Osteoblast (primary cell): ENCODE results near the gene TLE7. TPM values are rescaled to one million over a fixed set of nuclear protein-coding genes. Genes with fewer than 3 reads are reported as not detected.

Experiments used
- DNase-seq: peaks from one replicate; pipeline ENCODE4 v3.0.0; 2011; ENCODE audit warnings: low spot score, mixed read lengths; ENCODE audit not compliant: insufficient read length; ENCODE audit errors: missing footprints
- H2AFZ ChIP-seq: 2 replicates; pipeline ENCODE4 v1.6.0; 2011; ENCODE audit warnings: mild to moderate bottlenecking, low read length
- H3K27ac ChIP-seq: 2 replicates; pipeline ENCODE4 v1.5.1; 2011; ENCODE audit warnings: mild to moderate bottlenecking, low read depth, low read length, moderate library complexity
- H3K27me3 ChIP-seq: 2 replicates; pipeline ENCODE4 v1.6.0; 2012; ENCODE audit warnings: mild to moderate bottlenecking, control low read depth, inconsistent platforms, low read length, moderate library complexity; ENCODE audit not compliant: insufficient read depth
- H3K36me3 ChIP-seq: 2 replicates; pipeline ENCODE4 v1.5.1; 2011; ENCODE audit warnings: mild to moderate bottlenecking, low read length, control low read depth, moderate library complexity; ENCODE audit not compliant: insufficient read depth
- H3K4me1 ChIP-seq: 2 replicates; pipeline ENCODE4 v1.5.1; 2011; ENCODE audit warnings: mild to moderate bottlenecking, low read length, control low read depth, moderate library complexity; ENCODE audit not compliant: insufficient read depth
- H3K4me2 ChIP-seq: 2 replicates; pipeline ENCODE4 v1.6.0; 2011; ENCODE audit warnings: mild to moderate bottlenecking, low read length; ENCODE audit not compliant: insufficient read depth
- H3K4me3 ChIP-seq: fragments of 200-600 bp; sonication (generic); 3 replicates; pipeline ENCODE4 v1.5.1; 2012; ENCODE audit warnings: mild to moderate bottlenecking, low read length, inconsistent platforms; ENCODE audit not compliant: insufficient read depth
- H3K79me2 ChIP-seq: 2 replicates; pipeline ENCODE4 v1.6.0; 2012; ENCODE audit warnings: mild to moderate bottlenecking, low read length, control low read depth, inconsistent platforms; ENCODE audit not compliant: insufficient read depth
- H3K9me3 ChIP-seq: 2 replicates; pipeline ENCODE4 v1.5.1; 2011; ENCODE audit warnings: low read depth, low read length, control low read depth
- H4K20me1 ChIP-seq: 2 replicates; pipeline ENCODE4 v1.6.0; 2012; ENCODE audit warnings: mild to moderate bottlenecking, low read length, control low read depth; ENCODE audit not compliant: insufficient read depth
- CTCF ChIP-seq: IDR thresholded peaks from 2 replicates; pipeline ENCODE4 v1.5.1; 2011; ENCODE audit warnings: mild to moderate bottlenecking, low read depth, low read length, moderate library complexity; ENCODE audit errors: extremely low read depth
- total RNA-seq: library from RNA; depleted of rRNA; stranded (reverse); fragments of >200 nt; gene quantifications from 2 replicates; pipeline ENCODE4 v1.2.3, GENCODE V29; 2012

TLE7 gene
- total RNA-seq, 1 donor = not detected

- Histone ChIP-seq H3K4me1 (no peaks in the 10 kb centered on the region), H3K4me3 (peak overlapping the region; percentile 62), H3K79me2 (no peaks in the 10 kb centered on the region), H3K9me3 (no peaks in the 10 kb centered on the region), H2AFZ (no peak overlapping the region), H3K36me3 (no peaks in the 10 kb centered on the region), H3K27ac (no peak overlapping the region), H4K20me1 (no peaks in the 10 kb centered on the region), H3K4me2 (peak overlapping the region; percentile 52), H3K27me3 (peaks cover 25% of the 10 kb centered on the region)
- DNase-seq = peak; percentile 97
- TF ChIP-seq CTCF = no peak
Observed at GRCh38 chr16:71426069-71426879, 15.6 kb downstream of the TLE7 start.

- Histone ChIP-seq H3K27me3 (peaks cover 25% of the 10 kb centered on the region), H3K4me1 (no peaks in the 10 kb centered on the region), H3K4me3 (peak overlapping the region; percentile 62), H3K36me3 (no peaks in the 10 kb centered on the region), H3K9me3 (no peaks in the 10 kb centered on the region), H3K27ac (no peak overlapping the region), H4K20me1 (no peaks in the 10 kb centered on the region), H3K4me2 (peak overlapping the region; percentile 52), H3K79me2 (no peaks in the 10 kb centered on the region), H2AFZ (no peak overlapping the region)
- TF ChIP-seq CTCF = no peak
- DNase-seq = peak; percentile 51
Observed at GRCh38 chr16:71425746-71426068, 16.1 kb downstream of the TLE7 start.

- H3K4me1 ChIP-seq = no peaks in the 10 kb centered on the region
- TF ChIP-seq CTCF = no peak
- no peak overlapping the region for H2AFZ ChIP-seq
Observed at GRCh38 chr16:71424626-71425025, 17.2 kb downstream of the TLE7 start.

GRCh38 chr16:71423865-71424264 lies 18.0 kb downstream of the TLE7 start:
- Histone ChIP-seq H4K20me1 (no peaks in the 10 kb centered on the region), H3K27me3 (peaks cover 22% of the 10 kb centered on the region), H3K4me1 (no peaks in the 10 kb centered on the region), H3K4me2 (no peak overlapping the region), H3K4me3 (no peak overlapping the region), H3K79me2 (no peaks in the 10 kb centered on the region), H3K36me3 (no peaks in the 10 kb centered on the region), H3K9me3 (no peaks in the 10 kb centered on the region), H3K27ac (no peak overlapping the region), H2AFZ (no peak overlapping the region)
- no peak for TF ChIP-seq CTCF
- peak; percentile 48 for DNase-seq

More at GRCh38 chr16:71424626-71425025, 17.2 kb downstream of the TLE7 start:
- no peaks in the 10 kb centered on the region for H4K20me1 ChIP-seq
- H3K9me3 ChIP-seq = no peaks in the 10 kb centered on the region
- no peaks in the 10 kb centered on the region for H3K36me3 ChIP-seq
- DNase-seq = peak; percentile 60
- peaks cover 22% of the 10 kb centered on the region for H3K27me3 ChIP-seq
- H3K4me2 ChIP-seq = no peak overlapping the region
- no peaks in the 10 kb centered on the region for H3K79me2 ChIP-seq
- H3K27ac ChIP-seq = no peak overlapping the region
- no peak overlapping the region for H3K4me3 ChIP-seq
